Keratinocyte (primary cell): Measurements from ENCODE around the gene MAN2A2. TPM values are rescaled to one million over a fixed set of nuclear protein-coding genes. Genes with fewer than 3 reads are reported as not detected.

Experiments used
- DNase-seq: peaks from one replicate; pipeline ENCODE4 v3.0.0-alpha.2; 2011; ENCODE audit warnings: low read depth, missing footprints, low spot score
- FAIRE-seq: peaks from 2 replicates; lab custom pipeline; 2011; peaks lifted over from hg19 to GRCh38; lab: Jason Lieb, UNC
- H2AFZ ChIP-seq: 2 replicates; pipeline ENCODE4 v1.6.0; 2012; ENCODE audit warnings: low read length, control low read depth, inconsistent platforms; ENCODE audit not compliant: control insufficient read depth
- H3K27ac ChIP-seq: 2 replicates; pipeline ENCODE4 v1.5.1; 2011; ENCODE audit warnings: low read length; ENCODE audit not compliant: control insufficient read depth, insufficient read depth
- H3K27me3 ChIP-seq: 3 replicates; pipeline ENCODE4 v1.6.0; 2011; ENCODE audit warnings: low read length; ENCODE audit not compliant: control insufficient read depth, insufficient read depth; ENCODE audit errors: extremely low read depth
- H3K36me3 ChIP-seq, 2 experiments: 2 replicates in 1 of 2; 3 replicates in 1 of 2; pipeline ENCODE4 v1.5.1; 2011; ENCODE audit warnings: low read length in 2 of 2, mild to moderate bottlenecking in 1 of 2; ENCODE audit not compliant: control insufficient read depth in 2 of 2, insufficient read depth in 2 of 2; ENCODE audit errors: extremely low read depth in 1 of 2
- H3K4me1 ChIP-seq: 3 replicates; pipeline ENCODE4 v1.5.1; 2011; ENCODE audit warnings: low read length; ENCODE audit not compliant: control insufficient read depth, insufficient read depth; ENCODE audit errors: extremely low read depth
- H3K4me2 ChIP-seq: 3 replicates; pipeline ENCODE4 v1.6.0; 2011; ENCODE audit warnings: low read depth, low read length; ENCODE audit not compliant: control insufficient read depth, insufficient read depth; ENCODE audit errors: extremely low read depth
- H3K4me3 ChIP-seq, 3 experiments: fragments of 200-600 bp in 1 of 3; sonication (generic) in 1 of 3; 2 replicates in 2 of 3; 3 replicates in 1 of 3; pipeline ENCODE4 v1.5.1; 2011 to 2016; ENCODE audit warnings: low read length in 3 of 3, mild to moderate bottlenecking in 3 of 3, control low read depth in 2 of 3, inconsistent platforms in 1 of 3, low read depth in 1 of 3, mixed read lengths in 1 of 3, mixed run types in 1 of 3, moderate library complexity in 1 of 3; ENCODE audit not compliant: control insufficient read depth in 2 of 3, insufficient read depth in 2 of 3; ENCODE audit errors: extremely low read depth in 1 of 3
- H3K79me2 ChIP-seq: 2 replicates; pipeline ENCODE4 v1.6.0; 2012; ENCODE audit warnings: low read length; ENCODE audit not compliant: control insufficient read depth, insufficient read depth
- H3K9ac ChIP-seq: 3 replicates; pipeline ENCODE4 v1.6.0; 2011; ENCODE audit warnings: low read length; ENCODE audit not compliant: control insufficient read depth, insufficient read depth; ENCODE audit errors: extremely low read depth
- H3K9me1 ChIP-seq: 3 replicates; pipeline ENCODE4 v1.6.0; 2011; ENCODE audit warnings: low read length; ENCODE audit not compliant: control insufficient read depth, insufficient read depth; ENCODE audit errors: extremely low read depth
- H3K9me3 ChIP-seq: 2 replicates; pipeline ENCODE4 v1.5.1; 2012; ENCODE audit warnings: low read depth, low read length; ENCODE audit not compliant: control insufficient read depth
- H4K20me1 ChIP-seq: 3 replicates; pipeline ENCODE4 v1.6.0; 2011; ENCODE audit warnings: low read length; ENCODE audit not compliant: control insufficient read depth, insufficient read depth; ENCODE audit errors: extremely low read depth
- CTCF ChIP-seq, 3 experiments: IDR thresholded peaks in 1 of 3; conservative IDR thresholded peaks in 1 of 3; optimal IDR thresholded peaks in 1 of 3; 2 replicates in 2 of 3; 3 replicates in 1 of 3; pipeline versions ENCODE3 to v1.5.1; 2011; ENCODE audit warnings: low read length in 3 of 3, mild to moderate bottlenecking in 3 of 3, moderate library complexity in 2 of 3, control low read depth in 1 of 3, inconsistent platforms in 1 of 3; ENCODE audit not compliant: insufficient read depth in 2 of 3; ENCODE audit errors: extremely low read depth in 1 of 3
- EZH2 ChIP-seq: IDR thresholded peaks from one replicate; pipeline ENCODE4 v1.6.1; 2012; ENCODE audit warnings: inconsistent platforms, mild to moderate bottlenecking, low read length, moderate library complexity
- dilution Hi-C: fragments of 300-500 bp; cut with MboI; formaldehyde crosslinking; loops from one replicate; pipeline ENCODE4 v1.7.0; 2020; ENCODE audit warnings: low sequenced_read_pairs; ENCODE audit not compliant: extremely low pct_ligation_motif_present
- polyA plus RNA-seq, 5 experiments: library from polyadenylated mRNA; depleted of rRNA in 3 of 5; stranded (reverse) in 3 of 5; stranded (forward) in 1 of 5; unstranded in 1 of 5; fragments of >200 nt; gene quantifications; 1 replicate in 1 of 5; 2 replicates in 3 of 5; 3 replicates in 1 of 5; pipeline versions ENCODE4 v1.2.1 to v1.2.3, GENCODE V29; 2011 to 2012; ENCODE audit warnings: missing spikeins in 2 of 5, low read depth in 1 of 5, low replicate concordance in 1 of 5

MAN2A2 gene
- polyA plus RNA-seq, 1 donor (not counting 4 experiments of a cell fraction or from before 2014, with no cell fraction given) = 6.6 TPM

GRCh38 chr15:90962021-90962420, 58.9 kb downstream of the MAN2A2 start:
- Histone ChIP-seq H3K4me1 (peaks cover 8% of the 10 kb centered on the region), H3K36me3 (peaks cover 8 to 23% of the 10 kb centered on the region in 2 experiments), H3K9ac (no peak overlapping the region), H3K9me3 (no peaks in the 10 kb centered on the region), H3K79me2 (no peaks in the 10 kb centered on the region), H2AFZ (no peak overlapping the region), H3K4me3 (no peak overlapping the region), H3K27me3 (no peaks in the 10 kb centered on the region), H3K9me1 (no peaks in the 10 kb centered on the region), H3K4me2 (no peak overlapping the region), H3K27ac (no peak overlapping the region), H4K20me1 (no peaks in the 10 kb centered on the region)
- TF ChIP-seq CTCF (optimal IDR thresholded peaks at IDR 0.05 in 1 of 3, IDR thresholded peaks at IDR 0.05 in 1 of 3, conservative IDR thresholded peaks at IDR 0.05 in 1 of 3; ENCODE audit: extremely low read depth in 1 of 3, insufficient read depth in 2 of 3, low read length in 3 of 3) (no peak), EZH2 (no peak)
- dilution Hi-C loops = no loop called here
- DNase-seq (no peak), FAIRE-seq (no peak)

GRCh38 chr15:90966262-90966661, 63.2 kb downstream of the MAN2A2 start:
- peaks cover 16% of the 10 kb centered on the region for H3K4me1 ChIP-seq
- no peaks in the 10 kb centered on the region for H3K27me3 ChIP-seq
- DNase-seq (no peak), FAIRE-seq (no peak)
- H4K20me1 ChIP-seq = peaks cover 3% of the 10 kb centered on the region
- peaks cover 4 to 37% of the 10 kb centered on the region in 2 experiments for H3K36me3 ChIP-seq
- no peak overlapping the region for H3K9ac ChIP-seq
- dilution Hi-C loops = no loop called here
- H2AFZ ChIP-seq = no peak overlapping the region
- H3K4me2 ChIP-seq = no peak overlapping the region
- H3K79me2 ChIP-seq = no peaks in the 10 kb centered on the region
- no peak overlapping the region for H3K4me3 ChIP-seq
- no peaks in the 10 kb centered on the region for H3K9me1 ChIP-seq
- H3K9me3 ChIP-seq = no peaks in the 10 kb centered on the region
- H3K27ac ChIP-seq = no peak overlapping the region
- TF ChIP-seq CTCF (optimal IDR thresholded peaks at IDR 0.05 in 1 of 3, IDR thresholded peaks at IDR 0.05 in 1 of 3, conservative IDR thresholded peaks at IDR 0.05 in 1 of 3; ENCODE audit: extremely low read depth in 1 of 3, insufficient read depth in 2 of 3, low read length in 3 of 3) = peak in 1 of 3 experiments; percentile 5
- no peak for TF ChIP-seq EZH2
